Activated CD4-positive, alpha-beta T cell treated with anti-CD3 and anti-CD28 coated beads, Interleukin-2, amount 50 U/mL, for 1 hour (primary cell): ENCODE results near the gene MYO9A.
"Not testable (repeated sequence)": the region's sequence is repeated elsewhere in the genome, so short reads cannot be mapped to it uniquely, and the experiment has no call there.

Experiments
- DNase-seq: peaks from one replicate; pipeline ENCODE4 v3.0.0-alpha.2; 2020

The MYO9A gene

DNA sequence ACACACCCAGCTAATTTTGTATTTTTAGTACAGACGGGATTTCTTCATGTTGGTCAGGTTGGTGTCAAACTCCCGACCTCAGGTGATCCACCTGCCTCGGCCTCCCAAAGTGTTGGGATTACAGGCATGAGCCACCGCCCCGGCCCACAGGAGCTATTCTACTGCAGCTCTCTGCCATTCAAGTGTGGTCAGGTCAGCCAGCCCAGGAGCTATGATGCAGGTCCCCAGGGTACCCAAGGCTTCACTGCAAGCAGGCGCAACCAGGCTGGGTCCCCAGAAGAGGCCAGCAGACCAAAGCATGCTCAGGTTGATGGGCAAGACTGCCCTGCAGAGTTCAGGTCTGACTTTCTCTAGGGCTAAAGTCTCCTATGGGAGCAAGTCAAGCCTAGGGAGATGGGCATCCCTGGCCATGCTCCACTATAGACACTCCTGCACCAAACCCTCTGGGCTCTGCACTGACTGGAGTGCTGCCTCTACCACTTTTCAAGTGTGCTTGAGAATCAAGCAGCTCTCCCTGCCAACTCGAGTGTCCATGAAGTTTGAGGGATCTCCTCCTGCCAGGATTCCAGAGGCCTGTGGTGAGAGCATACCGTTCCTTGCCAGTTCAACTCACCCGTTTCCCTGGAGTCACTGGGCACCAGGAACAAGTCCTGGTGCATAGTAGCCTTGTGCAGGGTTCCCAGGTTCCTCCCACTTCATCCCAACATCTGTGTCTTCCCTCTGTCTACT is 30.9 kb downstream of the MYO9A start:
- DNase-seq = no peak

DNA sequence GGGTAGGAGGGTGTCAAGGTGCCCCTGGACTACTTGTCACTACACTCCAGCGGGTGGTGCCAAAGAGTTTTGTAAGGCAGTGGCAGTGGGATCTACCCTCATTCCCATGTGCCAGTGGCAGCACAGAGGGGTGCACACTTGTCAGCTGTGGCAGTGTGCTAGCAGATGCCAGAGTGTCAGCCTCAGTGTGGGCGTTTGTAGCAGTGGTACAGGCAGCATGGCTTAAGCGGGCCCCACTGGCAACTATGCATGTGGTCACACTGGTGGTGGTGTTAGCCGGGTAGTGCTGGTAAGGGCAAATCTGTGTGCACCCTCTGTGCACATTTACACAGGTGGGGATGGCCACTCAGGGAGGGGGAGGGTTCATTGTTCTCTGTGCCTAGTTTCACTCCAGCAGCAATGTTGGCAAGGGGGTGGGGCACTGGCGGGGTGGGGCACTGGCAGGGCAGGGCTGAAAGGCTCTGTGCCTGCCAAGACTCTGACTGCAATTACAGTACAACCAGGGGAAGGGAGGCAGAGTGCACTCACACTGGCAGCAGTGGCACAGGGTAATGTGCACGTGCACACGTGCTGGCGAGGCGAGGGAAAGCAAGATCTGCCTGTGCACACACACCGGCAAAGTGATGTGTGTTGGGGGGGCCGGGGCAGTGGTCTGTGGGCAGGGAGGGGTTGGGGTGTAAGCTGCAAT is 31.8 kb downstream of the MYO9A start:
- DNase-seq = no peak

DNA sequence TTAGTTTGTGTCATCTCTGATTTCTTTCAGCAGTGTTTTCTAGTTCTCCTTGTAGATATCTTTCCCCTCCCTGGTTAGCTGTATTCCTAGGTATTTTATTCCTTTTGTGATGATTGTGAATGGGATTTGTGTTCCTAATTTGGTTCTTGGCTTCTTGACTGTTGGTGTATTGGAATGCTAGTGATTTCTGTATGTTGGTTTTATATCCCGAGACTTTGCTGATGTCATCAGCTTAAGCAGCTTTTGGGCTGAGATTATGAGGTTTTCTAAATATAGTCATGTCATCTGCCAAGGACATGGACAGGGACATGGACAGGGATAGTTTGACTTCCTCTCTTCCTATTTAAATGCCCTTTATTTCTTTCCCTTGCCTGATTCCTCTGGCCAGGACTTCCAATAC is 35.8 kb downstream of the MYO9A start:
- no peak for DNase-seq

DNA sequence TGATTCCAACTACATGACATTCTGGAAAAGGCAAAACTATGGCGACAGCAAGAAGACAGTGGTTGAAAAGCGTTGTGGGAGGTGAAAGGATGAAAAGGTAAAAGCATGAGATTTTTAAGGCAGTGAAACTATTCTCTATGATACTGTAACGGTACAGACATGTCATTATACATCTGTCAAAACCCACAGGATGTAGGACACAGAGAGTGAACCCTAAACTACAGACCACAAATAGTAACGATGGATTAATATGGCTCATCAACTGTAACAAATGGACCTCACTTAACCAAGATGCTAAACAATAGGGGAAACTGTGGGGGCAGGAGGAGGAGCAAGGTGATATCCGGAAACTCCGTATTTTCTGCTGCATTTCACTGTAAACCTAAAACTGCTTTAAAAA is 39.1 kb downstream of the MYO9A start:
- DNase-seq = no peak

DNA sequence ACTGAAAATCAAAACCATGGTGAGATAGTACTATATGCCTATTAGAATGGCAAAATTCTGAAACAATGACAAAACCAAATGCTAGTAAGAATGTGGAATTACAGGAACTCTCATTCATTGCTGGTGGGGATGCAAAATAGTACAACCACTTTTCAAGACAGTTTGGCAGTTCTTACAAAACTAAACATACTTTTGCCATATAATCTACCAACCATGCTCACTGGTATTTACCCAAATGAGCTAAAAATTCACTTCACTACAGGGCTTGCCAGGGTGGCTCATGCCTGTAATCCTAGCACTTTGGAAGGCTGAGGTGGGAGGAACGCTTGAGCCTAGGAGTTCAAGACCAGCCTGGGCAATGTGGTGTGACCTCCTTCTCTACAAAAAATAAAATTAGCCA is 40.0 kb downstream of the MYO9A start:
- DNase-seq = no peak

DNA sequence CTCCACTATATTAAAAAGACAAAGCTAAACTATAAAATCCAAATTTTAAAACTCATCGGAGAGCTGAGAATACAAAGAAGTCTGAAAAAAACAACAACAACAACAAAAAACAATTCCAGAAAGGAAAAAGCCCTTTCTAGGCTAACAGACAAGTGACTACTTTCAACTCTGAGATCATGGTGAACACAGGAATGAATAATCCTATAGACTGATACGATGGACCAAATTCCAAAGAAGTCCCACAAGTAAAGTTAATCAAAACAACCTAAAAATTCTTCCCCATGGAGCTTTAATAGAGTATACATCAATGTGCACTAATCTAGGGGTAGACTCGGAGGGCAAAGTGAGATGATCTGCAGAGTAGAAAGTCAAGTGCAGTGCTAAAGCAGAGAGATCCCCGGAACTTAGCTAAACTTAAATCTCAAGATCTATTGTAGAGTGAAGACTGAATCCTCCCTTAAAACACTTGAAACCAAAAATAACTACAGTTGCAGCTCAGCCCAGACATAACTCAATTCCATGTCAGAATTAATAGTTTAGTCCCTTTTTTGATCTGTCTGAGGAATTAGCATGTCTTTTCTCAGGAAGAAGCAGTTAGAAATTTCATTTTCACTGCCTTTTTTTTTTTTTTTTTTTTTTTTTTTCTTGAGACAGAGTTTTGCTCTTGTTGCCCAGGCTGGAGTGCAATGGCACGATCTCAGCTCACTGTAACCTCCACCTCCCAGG is 43.5 kb downstream of the MYO9A start:
- DNase-seq = no peak

DNA sequence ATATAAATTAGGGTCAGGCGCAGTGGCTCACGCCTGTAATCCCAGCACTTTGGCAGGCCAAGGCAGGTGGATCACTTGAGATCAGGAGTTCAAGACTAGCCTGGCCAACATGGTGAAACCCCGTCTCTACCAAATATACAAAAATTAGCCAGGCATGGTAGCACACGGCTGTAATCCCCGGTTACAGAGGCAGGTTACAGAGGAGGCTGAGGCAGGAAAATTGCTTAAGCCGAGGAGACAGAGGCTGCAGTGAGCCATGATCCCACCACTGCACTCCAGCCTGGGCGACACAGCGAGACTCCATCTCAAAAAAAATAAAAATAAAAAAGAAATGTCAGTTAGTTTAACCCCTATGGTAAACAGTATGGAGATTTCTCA is 46.5 kb downstream of the MYO9A start:
- not testable (repeated sequence) for DNase-seq

DNA sequence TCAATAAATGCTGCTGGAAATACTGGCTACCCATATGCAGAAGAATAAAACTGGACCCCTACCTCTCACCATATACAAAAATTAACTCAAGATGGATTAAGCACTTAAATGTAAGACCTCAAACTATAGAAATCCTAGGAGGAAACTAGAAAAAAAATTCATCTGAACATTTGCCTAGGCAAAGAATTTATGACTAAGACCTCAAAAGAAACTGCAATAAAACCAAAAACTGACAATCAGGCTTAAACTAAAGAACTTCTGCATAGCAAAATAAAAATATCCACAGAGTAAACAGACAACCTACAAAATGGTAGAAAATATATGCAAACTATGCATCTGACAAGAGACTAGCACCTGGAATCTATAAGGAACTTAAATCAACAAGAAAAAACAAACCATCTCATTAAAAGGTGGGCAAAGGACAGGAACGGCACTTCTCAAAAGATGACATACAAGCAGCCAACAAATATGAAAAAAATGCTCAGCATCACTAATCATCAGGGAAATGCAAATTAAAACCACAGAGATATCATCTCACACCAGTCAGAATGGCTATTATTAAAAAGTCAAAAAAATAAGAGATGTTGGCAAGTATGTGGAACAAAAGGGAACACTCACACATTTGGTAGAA is 47.0 kb downstream of the MYO9A start:
- no peak for DNase-seq

DNA sequence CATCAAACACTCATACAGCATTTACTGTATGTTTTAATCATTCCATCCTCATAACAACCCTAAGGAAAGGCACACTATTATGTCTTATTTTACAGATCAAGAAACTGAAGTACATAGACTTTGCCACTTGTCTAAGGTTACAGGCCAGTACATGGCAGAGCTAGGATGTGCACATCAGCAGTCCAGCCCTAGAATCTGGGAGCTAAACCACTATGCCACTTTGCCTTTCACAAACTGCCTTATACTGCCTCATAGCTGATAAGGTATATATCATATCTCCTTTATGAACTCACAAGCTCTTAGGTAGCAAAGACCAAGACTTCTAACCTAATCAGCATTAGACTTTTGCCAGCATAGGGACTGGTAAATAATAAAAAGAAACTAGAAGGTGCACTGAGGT is 49.1 kb downstream of the MYO9A start:
- DNase-seq = no peak

DNA sequence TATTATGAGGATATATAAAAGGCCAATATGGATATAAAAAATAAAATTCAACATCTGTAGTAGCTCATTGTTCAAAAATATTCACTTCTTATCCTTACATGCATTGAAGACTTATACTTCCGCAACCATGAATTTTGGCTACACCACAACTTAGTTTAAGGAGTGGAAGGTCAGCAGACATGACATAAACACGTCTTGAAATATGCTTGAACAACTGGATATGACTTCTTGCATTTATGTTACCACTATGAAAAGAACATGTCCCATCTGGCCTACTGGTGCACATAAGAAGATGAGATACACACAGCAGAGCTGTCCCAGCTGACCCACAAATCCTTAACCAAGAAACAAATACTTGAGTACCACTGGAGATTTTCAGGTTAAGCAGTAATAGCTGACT is 52.1 kb downstream of the MYO9A start:
- DNase-seq = no peak

DNA sequence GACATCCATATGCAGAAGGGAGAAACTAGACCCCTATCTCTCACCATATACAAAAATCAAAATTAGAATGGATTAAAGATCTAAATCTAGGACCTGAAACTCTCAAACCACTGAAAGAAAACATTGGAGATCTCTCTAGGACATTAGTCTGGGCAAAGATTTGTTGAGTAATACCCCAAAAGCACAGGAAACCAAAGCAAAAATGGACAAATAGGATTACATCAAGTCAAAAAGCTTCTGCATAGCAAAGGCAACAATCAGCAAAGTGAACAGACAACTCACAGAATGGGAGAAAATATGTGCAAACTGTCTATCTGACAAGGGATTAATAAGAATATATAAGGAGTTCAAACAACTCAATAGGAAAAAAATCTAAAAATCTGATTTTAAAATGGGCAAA is 54.8 kb downstream of the MYO9A start:
- DNase-seq = no peak

DNA sequence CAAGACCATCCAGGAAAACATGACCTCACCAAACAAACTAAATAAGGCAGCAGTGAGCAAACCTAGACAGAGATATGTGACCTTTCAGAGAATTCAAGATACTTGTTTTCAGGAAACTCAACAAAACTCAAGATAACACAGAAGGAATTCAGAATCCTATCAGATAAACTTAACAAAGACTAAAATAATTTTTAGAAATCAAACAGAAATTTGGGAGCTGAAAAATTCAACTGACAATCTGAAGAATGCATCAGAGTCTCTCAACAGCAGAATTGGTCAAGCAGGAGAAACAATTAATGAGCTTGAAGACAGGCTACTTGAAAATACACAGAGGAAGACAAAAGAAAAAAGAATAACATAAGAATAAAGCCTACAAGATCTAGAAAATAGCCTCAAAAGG is 55.6 kb downstream of the MYO9A start:
- no peak for DNase-seq

DNA sequence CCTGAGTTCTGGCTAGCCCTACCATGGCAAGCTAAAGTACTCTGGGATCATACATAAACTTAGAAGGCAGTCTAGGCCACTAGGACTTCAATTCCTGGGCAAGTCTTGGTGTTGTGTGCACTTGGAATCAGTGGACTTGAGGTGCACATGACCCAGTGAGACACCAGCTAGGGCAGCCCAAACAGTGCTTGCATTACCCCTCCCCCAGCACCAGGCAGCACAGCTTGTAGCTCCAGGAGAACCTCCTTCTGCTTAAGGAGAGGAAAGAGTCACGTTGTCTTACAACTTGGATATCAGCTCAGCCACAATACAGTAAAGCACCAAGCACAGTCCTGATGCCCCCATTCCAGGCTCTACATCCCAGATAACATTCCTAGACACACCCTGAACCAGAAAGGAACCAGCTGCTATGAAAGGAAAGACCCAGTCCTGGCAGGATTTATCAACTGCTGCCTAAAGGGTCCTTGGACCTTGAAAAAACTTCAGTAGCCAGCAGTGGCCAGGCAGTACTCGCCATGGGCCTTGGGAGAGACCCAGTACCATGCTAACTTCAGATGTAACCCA is 57.2 kb downstream of the MYO9A start:
- no peak for DNase-seq

DNA sequence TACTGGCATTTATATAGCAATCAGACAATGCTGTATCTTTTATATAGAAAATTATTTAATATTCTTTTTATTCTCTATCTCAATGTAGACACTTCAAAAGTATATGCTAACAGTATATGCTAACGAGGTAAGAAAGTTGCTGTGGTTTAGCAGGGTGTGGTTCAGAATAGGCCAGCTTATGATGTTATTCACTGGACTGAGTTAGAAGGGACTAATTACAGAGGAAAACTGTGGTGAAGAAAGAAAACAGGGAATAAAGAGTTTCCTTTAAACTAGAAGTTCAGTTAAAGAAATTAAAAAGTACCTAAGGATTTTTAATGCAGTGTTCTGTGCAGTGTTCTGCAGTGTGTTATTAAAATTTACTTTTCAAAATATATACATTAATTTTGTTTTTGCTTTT is 59.4 kb downstream of the MYO9A start:
- no peak for DNase-seq

DNA sequence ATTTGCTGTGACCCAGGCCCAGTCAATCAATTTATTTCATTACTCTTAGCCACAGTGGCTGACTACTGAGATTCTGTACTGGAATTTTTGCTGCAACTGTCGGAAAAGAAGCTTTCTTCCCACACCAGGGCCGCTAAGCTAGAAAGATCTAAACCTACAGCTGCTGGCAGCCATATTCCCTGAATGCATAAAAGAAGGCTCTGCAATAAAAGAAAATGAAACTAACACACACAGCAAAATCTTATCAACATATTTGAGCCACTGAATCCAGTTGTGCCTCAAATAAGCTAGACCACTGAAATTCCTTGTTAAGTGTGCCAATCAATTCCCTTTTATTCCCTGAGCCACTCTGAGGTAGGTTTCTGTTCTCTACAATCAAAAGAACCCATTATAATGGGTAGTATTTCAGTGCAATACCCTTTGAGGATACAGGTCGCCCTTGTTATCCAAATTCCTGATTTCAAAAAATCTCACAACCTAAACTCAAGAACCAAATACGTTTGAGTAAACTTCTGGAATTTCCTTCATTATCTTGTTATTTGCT is 60.3 kb downstream of the MYO9A start:
- DNase-seq = no peak

DNA sequence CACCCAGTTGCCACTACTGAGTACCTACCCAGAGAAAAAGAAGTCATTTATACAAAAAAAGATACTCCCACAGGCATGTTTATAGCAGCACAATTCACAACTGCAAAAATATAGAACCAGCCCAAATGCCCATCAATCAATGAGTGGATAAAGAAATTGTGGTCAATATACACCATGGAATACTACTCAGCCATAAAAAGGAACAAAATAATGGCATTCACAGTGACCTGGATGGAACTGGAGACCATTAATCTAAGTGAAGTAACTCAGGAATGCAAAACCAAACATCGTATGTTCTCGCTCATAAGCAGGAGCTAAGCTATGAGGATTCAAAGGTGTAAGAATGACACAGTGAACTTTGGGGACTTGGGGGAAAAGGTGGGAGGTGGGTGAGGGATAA is 61.7 kb downstream of the MYO9A start:
- not testable (repeated sequence) for DNase-seq

DNA sequence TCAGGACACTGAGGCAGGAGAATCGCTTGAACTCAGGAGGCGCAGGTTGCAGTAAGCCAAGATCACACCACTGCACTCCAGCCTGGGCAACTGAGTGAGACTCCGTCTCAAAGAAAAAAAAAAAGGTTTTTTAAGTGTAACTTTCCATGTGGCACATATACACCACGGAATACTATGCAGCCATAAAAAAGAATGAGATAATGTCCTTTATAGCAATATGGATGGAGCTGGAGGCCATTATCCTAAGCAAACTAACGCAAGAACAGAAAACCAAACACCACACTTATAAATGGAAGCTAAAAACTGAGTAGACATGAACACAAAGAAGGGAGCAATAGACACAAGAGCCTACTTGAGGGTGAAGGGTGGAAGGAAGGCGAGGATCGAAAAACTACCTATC is 64.7 kb downstream of the MYO9A start:
- not testable (repeated sequence) for DNase-seq

DNA sequence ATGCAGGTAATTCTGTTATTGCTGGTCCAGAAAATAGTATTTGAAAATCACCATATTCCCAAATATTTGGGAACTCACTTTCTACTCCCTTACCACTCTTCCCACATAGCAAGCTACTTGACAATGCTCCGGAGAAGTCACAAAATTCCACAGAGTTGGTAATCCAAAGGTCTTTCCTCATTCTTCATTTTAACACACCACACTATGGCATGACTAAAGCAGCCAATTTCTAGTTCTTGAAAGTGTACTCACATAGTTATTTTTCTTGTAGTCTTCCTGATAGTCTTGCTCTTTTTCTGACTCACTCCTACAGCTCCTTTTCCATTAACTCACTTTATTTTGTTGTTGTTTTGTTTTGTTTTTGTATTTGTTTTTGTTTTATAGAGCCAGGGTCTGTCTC is 67.2 kb downstream of the MYO9A start:
- no peak for DNase-seq

DNA sequence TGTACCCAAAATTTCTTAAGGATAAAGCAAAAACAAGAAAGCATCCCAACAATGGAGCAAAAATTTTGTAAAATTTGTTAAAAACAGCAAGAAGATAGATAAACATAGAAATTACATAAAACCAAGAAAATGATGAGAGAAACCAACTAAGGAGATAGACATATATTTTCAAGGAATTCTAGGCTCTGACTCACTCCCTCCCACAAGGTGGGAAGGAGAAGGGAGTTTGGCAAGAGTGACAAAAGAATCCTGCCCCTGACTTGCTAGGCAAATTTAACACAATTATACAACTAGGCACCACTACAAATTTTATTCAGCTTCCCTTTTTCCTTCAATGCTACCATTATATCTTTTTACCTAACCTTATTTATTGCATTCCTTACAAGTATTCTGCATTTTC is 70.9 kb downstream of the MYO9A start:
- DNase-seq = no peak

DNA sequence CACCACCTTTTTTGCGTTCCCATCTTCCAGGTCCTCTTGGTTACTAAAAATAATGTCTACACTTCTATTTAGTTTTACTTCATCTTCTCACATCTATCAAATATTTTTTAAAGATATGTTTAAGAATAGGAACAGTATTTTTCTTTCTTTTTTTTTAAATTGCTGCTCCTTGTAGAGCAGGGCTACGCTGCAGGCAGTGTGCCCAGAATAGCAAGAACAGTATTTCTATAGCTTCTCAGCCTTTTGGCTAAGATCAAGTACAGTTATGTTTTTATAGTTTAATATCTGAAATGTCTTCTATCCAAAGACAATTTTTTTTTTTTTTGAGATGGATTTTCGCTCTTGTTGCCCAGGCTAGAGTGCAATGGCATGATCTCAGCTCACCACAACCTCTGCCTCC is 73.0 kb downstream of the MYO9A start:
- DNase-seq = no peak

DNA sequence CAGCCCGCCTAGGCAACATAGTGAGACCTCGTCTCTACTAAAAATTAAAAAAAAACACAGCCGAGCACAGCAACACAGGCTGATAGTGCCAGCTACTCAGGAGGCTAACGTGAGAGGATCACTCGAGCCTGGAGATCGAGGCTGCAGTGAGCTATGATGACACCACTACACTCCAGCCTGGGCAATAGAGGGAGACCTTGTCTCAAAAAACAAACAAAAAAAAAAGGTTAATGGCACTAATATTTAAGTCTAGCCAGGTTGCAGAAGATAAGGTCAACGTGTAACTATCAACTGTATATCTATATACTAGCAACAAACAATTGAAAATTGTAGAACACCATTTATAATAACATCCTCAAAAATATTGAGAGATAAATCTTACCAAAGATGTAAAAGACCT is 75.1 kb downstream of the MYO9A start:
- no peak for DNase-seq

DNA sequence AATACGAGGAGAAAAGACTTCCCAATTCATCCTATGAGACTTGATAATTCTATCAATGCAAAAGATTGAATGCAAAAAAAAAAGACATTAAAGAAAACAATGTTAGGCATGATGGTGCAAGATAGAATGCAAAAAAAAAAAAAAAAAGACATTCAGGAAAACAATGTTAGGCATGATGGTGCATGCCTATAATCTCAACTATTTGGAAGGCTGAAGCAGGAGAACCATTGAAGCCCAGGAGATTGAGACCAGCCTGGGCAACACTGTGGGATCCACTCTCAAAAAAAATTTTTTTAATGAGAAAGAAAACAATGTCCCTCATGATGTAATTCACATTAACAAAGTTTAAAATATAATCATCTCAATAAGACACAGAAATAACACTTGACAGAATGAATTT is 75.9 kb downstream of the MYO9A start:
- DNase-seq = no peak

DNA sequence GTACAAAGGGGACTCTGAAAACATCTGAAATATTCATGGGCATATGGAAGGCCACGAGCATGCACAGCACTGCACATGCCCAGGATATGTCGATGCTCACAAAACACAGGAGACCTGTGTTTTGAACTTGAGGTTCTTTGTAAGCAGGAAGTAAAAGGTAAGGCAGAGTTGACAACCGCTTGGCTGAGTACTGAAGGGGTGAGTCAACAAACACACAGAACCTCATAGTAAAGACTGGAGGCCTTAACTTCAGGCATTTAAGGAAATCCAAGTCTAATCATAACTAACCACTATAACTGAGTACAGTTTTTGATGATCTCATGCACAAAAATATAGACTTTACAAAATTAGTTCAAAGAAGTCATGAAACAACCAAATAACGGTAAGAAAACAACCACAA is 80.6 kb downstream of the MYO9A start:
- no peak for DNase-seq
